ENCODE measurements around the gene PALD1.

PALD1 gene

DNA sequence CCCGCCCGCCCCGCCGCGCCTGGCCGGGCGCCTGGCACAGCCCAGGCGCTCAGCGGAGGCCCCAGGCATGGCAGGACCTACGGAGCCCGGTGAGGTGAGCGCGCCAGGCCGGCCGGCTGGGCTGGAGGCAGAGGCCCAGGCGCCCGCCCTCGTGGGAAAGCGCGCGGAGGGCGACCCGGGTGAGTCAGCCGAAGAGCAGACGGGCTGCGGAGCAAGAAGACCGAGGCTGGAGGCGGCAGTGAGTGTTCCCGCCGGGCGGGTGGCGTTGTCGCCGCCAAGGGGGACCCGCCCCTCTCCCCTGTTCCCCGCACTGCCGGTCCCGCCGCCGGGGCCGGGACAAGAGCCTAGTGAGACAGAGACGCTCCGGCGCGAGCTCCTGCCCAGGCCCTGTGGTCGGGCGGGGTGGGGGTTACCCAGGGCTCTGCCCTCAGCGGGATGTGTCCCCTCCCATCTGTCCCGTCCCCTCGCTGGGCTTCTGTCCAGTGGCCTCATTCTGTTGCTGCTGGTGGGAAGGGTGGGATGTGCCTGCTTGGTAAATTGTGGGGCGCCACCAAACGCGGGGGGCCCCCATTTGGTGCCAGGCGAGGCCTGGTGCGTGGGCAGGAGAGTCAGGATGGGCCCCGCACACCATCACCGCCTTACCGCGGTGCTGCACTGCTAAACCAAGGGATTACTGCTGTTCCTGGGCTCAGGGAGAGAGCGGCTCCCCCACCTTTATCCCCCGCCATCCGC lies 20.1 kb upstream of the PALD1 start:
- in situ Hi-C loops (cut with MboI; ENCODE audit: low pct_unique_long_range_greater_than_20kb, low sequenced_read_pairs, unreplicated experiment) = no loop called here
- no peak for DNase-seq (ENCODE audit: low spot score)
- TF ChIP-seq, protein P1, sequence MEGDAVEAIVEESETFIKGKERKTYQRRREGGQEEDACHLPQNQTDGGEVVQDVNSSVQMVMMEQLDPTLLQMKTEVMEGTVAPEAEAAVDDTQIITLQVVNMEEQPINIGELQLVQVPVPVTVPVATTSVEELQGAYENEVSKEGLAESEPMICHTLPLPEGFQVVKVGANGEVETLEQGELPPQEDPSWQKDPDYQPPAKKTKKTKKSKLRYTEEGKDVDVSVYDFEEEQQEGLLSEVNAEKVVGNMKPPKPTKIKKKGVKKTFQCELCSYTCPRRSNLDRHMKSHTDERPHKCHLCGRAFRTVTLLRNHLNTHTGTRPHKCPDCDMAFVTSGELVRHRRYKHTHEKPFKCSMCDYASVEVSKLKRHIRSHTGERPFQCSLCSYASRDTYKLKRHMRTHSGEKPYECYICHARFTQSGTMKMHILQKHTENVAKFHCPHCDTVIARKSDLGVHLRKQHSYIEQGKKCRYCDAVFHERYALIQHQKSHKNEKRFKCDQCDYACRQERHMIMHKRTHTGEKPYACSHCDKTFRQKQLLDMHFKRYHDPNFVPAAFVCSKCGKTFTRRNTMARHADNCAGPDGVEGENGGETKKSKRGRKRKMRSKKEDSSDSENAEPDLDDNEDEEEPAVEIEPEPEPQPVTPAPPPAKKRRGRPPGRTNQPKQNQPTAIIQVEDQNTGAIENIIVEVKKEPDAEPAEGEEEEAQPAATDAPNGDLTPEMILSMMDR (IDR thresholded peaks at IDR 0.05; ENCODE audit: extremely low read depth, insufficient read depth, missing control alignments) = no peak

DNA sequence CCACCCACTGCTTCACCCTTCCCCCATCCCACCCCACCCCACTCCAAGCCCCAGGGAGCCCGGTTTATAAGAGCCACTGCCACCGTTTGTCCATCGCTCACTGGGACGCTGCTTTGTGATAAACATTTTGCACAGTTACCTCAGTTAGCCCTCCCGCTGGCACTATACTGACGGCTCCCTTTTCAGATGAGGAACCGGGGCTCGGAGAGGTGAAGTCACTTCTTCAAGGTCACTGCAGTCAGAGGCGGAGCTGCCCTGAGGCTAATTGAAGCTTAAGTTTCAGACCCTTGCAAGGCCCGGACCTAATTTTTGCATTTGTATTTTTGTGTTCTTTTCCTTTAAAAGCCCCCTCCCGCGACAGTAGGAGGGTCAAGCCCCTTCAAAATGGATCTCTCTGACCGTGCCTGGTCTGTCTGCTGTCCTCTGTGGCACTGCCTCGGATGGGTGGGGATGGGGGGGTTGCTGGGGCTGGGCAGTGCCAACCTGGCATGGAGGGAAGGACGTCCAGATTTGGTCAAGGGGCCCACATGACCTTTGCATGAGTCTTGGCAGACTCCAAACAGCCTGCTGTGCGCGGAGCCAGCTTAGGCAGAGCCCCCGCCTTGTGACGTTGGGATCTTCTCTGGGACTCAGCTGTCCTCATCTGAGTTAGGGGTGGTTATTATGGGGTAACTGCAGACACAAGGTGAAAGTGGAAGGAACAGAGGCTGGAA lies 19.4 kb upstream of the PALD1 start:
- in situ Hi-C loops (cut with MboI; ENCODE audit: low pct_unique_long_range_greater_than_20kb, low sequenced_read_pairs, unreplicated experiment) = no loop called here
- no peak for DNase-seq (ENCODE audit: low spot score)
- TF ChIP-seq, protein P1 (IDR thresholded peaks at IDR 0.05; ENCODE audit: extremely low read depth, insufficient read depth, missing control alignments) = no peak

DNA sequence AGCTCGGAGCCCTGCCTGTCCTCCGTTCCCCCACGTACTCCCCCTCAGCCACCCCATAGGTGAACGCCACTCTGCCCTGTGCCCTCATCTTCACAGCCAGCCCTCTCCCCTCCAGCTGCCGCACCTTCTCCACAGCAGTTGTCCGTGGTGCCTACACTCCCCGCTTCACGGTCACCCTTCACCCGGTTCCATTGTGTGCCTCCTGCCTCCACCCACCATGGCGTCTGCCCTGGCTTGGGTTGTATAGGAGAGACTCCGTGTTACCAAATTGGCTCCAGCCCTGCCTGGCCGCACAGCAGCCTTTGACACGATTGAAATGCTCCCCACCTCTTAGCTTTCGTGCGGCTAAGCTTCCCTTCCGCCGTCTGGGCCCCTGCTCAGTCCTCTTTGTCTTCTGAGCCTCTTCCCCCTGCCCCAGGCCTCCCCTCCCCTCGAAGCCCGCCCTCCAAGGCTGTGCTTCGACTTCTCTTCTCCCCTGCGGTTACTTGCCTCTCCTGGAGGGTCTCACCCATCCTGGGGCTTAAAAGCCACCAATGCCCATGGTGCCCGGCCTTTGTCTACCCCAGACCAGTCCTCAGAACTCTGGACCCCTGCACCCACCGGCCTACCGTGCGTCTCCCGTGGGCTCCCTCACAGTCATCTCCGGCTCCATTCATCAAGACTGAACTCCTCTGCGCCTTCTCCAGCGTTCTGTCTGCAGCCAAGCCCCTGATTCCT lies 18.6 kb upstream of the PALD1 start:
- in situ Hi-C loops (cut with MboI; ENCODE audit: low pct_unique_long_range_greater_than_20kb, low sequenced_read_pairs, unreplicated experiment) = no loop called here
- no peak for DNase-seq (ENCODE audit: low spot score)
- TF ChIP-seq, protein P1 (IDR thresholded peaks at IDR 0.05; ENCODE audit: extremely low read depth, insufficient read depth, missing control alignments) = no peak

DNA sequence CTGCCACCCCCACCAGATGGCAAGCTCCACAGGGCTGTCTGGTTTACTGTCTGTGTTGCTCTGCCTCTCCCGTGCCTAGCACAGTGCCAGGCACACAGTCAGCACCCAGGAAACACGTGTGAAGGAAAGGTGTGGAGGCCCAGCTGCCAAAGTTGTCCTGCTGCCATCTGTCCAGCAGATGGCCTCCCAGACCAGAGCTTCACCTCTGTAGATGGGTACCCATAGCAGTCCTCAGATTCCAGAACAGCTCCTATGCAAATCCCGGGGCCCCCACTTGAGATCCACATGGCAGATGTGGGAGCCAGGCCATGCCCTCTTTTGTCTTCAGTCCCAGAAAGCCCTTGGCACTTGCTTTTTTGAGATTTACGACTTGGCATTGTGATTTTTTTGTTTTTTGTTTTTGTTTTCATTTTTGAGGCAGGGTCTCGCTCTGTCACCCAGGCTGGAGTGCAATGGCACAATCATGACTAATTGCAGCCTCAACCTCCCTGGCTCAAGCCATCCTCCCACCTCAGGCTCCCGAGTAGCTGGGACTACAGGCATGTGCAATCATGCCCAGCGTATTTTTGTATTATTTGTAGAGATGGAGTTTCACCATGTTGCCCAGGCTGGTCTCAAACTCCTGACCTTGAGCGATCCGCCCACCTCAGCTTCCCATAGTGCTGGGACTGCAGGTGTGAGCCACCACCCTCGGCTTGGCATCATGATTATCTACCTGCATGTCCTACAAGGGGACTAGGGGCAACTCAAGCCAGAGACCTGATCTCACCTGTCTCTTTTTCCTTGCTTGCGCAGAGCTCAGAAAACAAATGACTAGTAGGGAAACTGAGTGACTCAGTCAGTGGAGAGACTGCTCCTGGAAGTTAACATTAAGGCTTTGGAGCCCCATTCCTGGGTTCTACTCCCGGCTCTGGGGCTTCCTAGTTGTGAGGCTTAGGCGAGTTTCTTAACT lies 16.9 kb upstream of the PALD1 start:
- DNase-seq (ENCODE audit: low spot score) = peak; percentile 86
- TF ChIP-seq, protein P1 (IDR thresholded peaks at IDR 0.05; ENCODE audit: extremely low read depth, insufficient read depth, missing control alignments) = peak; percentile 94
- in situ Hi-C loops (cut with MboI; ENCODE audit: low pct_unique_long_range_greater_than_20kb, low sequenced_read_pairs, unreplicated experiment) = no loop called here

DNA sequence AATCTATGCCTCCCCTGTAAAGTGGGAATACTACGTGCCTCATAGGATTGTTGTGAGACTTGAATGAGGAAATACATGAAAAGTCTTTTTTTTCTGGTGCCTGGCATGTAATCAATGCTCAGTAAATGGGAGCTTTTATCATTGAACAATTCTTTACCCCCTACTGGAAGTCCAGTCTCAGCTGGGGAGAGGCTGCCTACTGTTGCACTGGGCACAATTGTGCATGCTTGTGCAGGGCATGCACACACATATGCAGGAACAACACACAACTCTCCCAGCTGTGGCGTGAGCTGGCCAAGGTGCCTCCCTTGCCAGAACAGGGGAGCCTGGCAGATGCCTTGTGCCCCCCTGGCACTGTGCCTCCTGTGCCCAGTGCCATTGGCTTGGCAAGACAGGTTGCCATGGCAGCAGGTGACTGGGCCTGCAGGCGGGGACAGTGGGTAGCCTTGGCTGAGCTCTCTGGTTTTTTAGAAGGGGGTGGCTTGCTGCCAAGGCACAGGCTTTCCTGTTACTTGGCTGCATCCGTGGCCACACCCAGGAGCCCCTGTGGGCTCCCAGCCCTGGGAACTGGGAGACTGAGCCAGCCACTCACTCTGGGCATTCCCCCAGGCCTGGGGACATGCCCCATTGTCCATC lies 16.1 kb upstream of the PALD1 start:
- in situ Hi-C loops (cut with MboI; ENCODE audit: low pct_unique_long_range_greater_than_20kb, low sequenced_read_pairs, unreplicated experiment) = no loop called here
- TF ChIP-seq, protein P1 (IDR thresholded peaks at IDR 0.05; ENCODE audit: extremely low read depth, insufficient read depth, missing control alignments) = no peak
- DNase-seq (ENCODE audit: low spot score) = no peak

Measured in GM13977 (cell line).